Measurements from ENCODE around the gene NME2.
"Not testable (repeated sequence)": the region's sequence is repeated elsewhere in the genome, so short reads cannot be mapped to it uniquely, and the experiment has no call there.

The NME2 gene

GRCh38 chr17:51166198-51166986 is at the start of gene NME2:
Gene NME2 (plus strand): TSS chr17:51166411. CDS start chr17:51166831, 420 bp downstream.
- peak; percentile 93 for DNase-seq

GRCh38 chr17:51118330-51119195 is 47.6 kb upstream of the NME2 start:
- DNase-seq, result peak; percentile 39

- peak; percentile 78 for DNase-seq
Measured at GRCh38 chr17:51119415-51120356, 46.5 kb upstream of the NME2 start.

- no peak for DNase-seq
Measured at GRCh38 chr17:51120357-51120738, 45.9 kb upstream of the NME2 start.

GRCh38 chr17:51120739-51121619 is 45.2 kb upstream of the NME2 start, which contains the start of gene SPAG9:
Gene SPAG9 (minus strand): TSS chr17:51120868. CDS start chr17:51120656, 212 bp downstream.
- DNase-seq, result peak; percentile 98

GRCh38 chr17:51121620-51122472 is 44.4 kb upstream of the NME2 start:
- DNase-seq, result peak; percentile 86

- DNase-seq, result not testable (repeated sequence)
Measured at GRCh38 chr17:51122473-51123115, 43.6 kb upstream of the NME2 start.

- no peak for DNase-seq
Measured at GRCh38 chr17:51124640-51125503, 41.3 kb upstream of the NME2 start.

GRCh38 chr17:51128076-51128475 is 38.1 kb upstream of the NME2 start:
- DNase-seq, result peak; percentile 49

- DNase-seq, result no peak
Measured at GRCh38 chr17:51132964-51133319, 33.3 kb upstream of the NME2 start.

- no peak for DNase-seq
Measured at GRCh38 chr17:51133365-51133764, 32.8 kb upstream of the NME2 start.

- DNase-seq, result no peak
Measured at GRCh38 chr17:51135956-51136355, 30.3 kb upstream of the NME2 start.

GRCh38 chr17:51142597-51142996 is 23.6 kb upstream of the NME2 start:
- no peak for DNase-seq

- DNase-seq, result no peak
Measured at GRCh38 chr17:51144266-51145022, 21.8 kb upstream of the NME2 start.

- no peak for DNase-seq
Measured at GRCh38 chr17:51147650-51148049, 18.6 kb upstream of the NME2 start.

- DNase-seq, result no peak
Measured at GRCh38 chr17:51149163-51149562, 17.0 kb upstream of the NME2 start.

- DNase-seq, result no peak
Measured at GRCh38 chr17:51150932-51151331, 15.3 kb upstream of the NME2 start.

GRCh38 chr17:51152766-51153209 is 13.4 kb upstream of the NME2 start:
- DNase-seq, result no peak
